Nucleus accumbens (tissue), 56 donors: ENCODE measurements around the gene CALN1.

ENCODE experiments used
- DNase-seq, 56 donors: peaks; one replicate each; lab custom pipeline; 2025; lab: John Stamatoyannopoulos, UW

Gene CALN1

GRCh38 chr7:72334698-72335097, 77.4 kb downstream of the CALN1 start:
- DNase-seq: no peak

GRCh38 chr7:72334066-72334465, 78.1 kb downstream of the CALN1 start:
- peak in 1 of 56 donors; percentile 8 for DNase-seq

- no peak for DNase-seq
Observed at GRCh38 chr7:72326811-72327210, 85.3 kb downstream of the CALN1 start.

GRCh38 chr7:72326365-72326764, 85.8 kb downstream of the CALN1 start:
- no peak for DNase-seq

- DNase-seq: no peak
Observed at GRCh38 chr7:72325561-72325960, 86.6 kb downstream of the CALN1 start.

- peak in 1 of 56 donors; percentile 46 for DNase-seq
Observed at GRCh38 chr7:72321637-72322036, 90.5 kb downstream of the CALN1 start.

- DNase-seq: peak in 19 of 56 donors; percentile 10 to 56 (median 35)
Observed at GRCh38 chr7:72321081-72321480, 91.1 kb downstream of the CALN1 start.

GRCh38 chr7:72317341-72317740, 94.8 kb downstream of the CALN1 start:
- DNase-seq: no peak

GRCh38 chr7:72316148-72316547, 96.0 kb downstream of the CALN1 start:
- no peak for DNase-seq

- peak in 3 of 56 donors; percentile 11 to 35 (median 20) for DNase-seq
Observed at GRCh38 chr7:72313906-72314305, 98.2 kb downstream of the CALN1 start.

- no peak for DNase-seq
Observed at GRCh38 chr7:72310301-72310700, 101.8 kb downstream of the CALN1 start.

- DNase-seq: no peak
Observed at GRCh38 chr7:72309476-72309875, 102.7 kb downstream of the CALN1 start.

GRCh38 chr7:72308986-72309385, 103.2 kb downstream of the CALN1 start:
- no peak for DNase-seq

GRCh38 chr7:72307566-72307965, 104.6 kb downstream of the CALN1 start:
- DNase-seq: peak in 4 of 56 donors; percentile 4 to 19 (median 10)

GRCh38 chr7:72298912-72299311, 113.2 kb downstream of the CALN1 start:
- DNase-seq: no peak

GRCh38 chr7:72298091-72298490, 114.0 kb downstream of the CALN1 start:
- DNase-seq: no peak

GRCh38 chr7:72297636-72298035, 114.5 kb downstream of the CALN1 start:
- DNase-seq: no peak

GRCh38 chr7:72292794-72293193, 119.3 kb downstream of the CALN1 start:
- DNase-seq: no peak

- DNase-seq: no peak
Observed at GRCh38 chr7:72292118-72292517, 120.0 kb downstream of the CALN1 start.

- no peak for DNase-seq
Observed at GRCh38 chr7:72286519-72286918, 125.6 kb downstream of the CALN1 start.

- DNase-seq: no peak
Observed at GRCh38 chr7:72283309-72283708, 128.8 kb downstream of the CALN1 start.

- no peak for DNase-seq
Observed at GRCh38 chr7:72281308-72281707, 130.8 kb downstream of the CALN1 start.

- no peak for DNase-seq
Observed at GRCh38 chr7:72279203-72279602, 132.9 kb downstream of the CALN1 start.
